Keratinocyte (primary cell): Measurements from ENCODE around the gene DPY19L1.

Experiments used
- CTCF ChIP-seq, 3 experiments: IDR thresholded peaks in 1 of 3; conservative IDR thresholded peaks in 1 of 3; optimal IDR thresholded peaks in 1 of 3; 2 replicates in 2 of 3; 3 replicates in 1 of 3; pipeline versions ENCODE3 to v1.5.1; 2011; ENCODE audit warnings: low read length in 3 of 3, mild to moderate bottlenecking in 3 of 3, moderate library complexity in 2 of 3, control low read depth in 1 of 3, inconsistent platforms in 1 of 3; ENCODE audit not compliant: insufficient read depth in 2 of 3; ENCODE audit errors: extremely low read depth in 1 of 3
- EZH2 ChIP-seq: IDR thresholded peaks from one replicate; pipeline ENCODE4 v1.6.1; 2012; ENCODE audit warnings: inconsistent platforms, mild to moderate bottlenecking, low read length, moderate library complexity

GRCh38 chr7:35039343-35039742 lies 2.1 kb upstream of the DPY19L1 start:
- TF ChIP-seq CTCF (optimal IDR thresholded peaks at IDR 0.05 in 1 of 3, IDR thresholded peaks at IDR 0.05 in 1 of 3, conservative IDR thresholded peaks at IDR 0.05 in 1 of 3; ENCODE audit: extremely low read depth in 1 of 3, insufficient read depth in 2 of 3, low read length in 3 of 3) (no peak), EZH2 (no peak)
